Transverse colon (tissue), 4 donors: ENCODE measurements around the gene NT5C1A. TPM values are rescaled to one million over a fixed set of nuclear protein-coding genes. Genes with fewer than 3 reads are reported as not detected.

Source experiments
- DNase-seq: peaks from one replicate; pipeline ENCODE4 v3.0.0-alpha.2; 2019
- H3K27ac ChIP-seq, 4 donors: fragments of 200-600 bp; sonication (generic); 2 replicates each; pipeline ENCODE4 v1.5.1; 2016 to 2018; ENCODE audit warnings: inconsistent platforms in 4 of 4
- H3K27me3 ChIP-seq: fragments of 200-600 bp; sonication (generic); 2 replicates; pipeline ENCODE4 v1.5.1; 2017; ENCODE audit warnings: inconsistent platforms
- H3K36me3 ChIP-seq, 4 donors: fragments of 200-600 bp; sonication (generic); 2 replicates each; pipeline ENCODE4 v1.5.1; 2017 to 2019; ENCODE audit warnings: inconsistent platforms in 4 of 4
- H3K4me1 ChIP-seq, 4 donors: fragments of 200-600 bp; sonication (generic); 2 replicates each; pipeline ENCODE4 v1.5.1; 2017 to 2020; ENCODE audit warnings: inconsistent platforms in 4 of 4
- H3K4me3 ChIP-seq, 4 donors: fragments of 200-600 bp; sonication (generic); 1 replicate in 1 of 4; 2 replicates in 3 of 4; pipeline versions ENCODE4 v1.5.1 to v1.6.1; 2017 to 2019; ENCODE audit warnings: inconsistent platforms in 4 of 4
- H3K9me3 ChIP-seq, 2 donors: fragments of 200-600 bp; sonication (generic); 2 replicates each; pipeline ENCODE4 v1.5.1; 2017 to 2019; ENCODE audit warnings: inconsistent platforms in 2 of 2
- CTCF ChIP-seq, 5 experiments: fragments of 200-600 bp in 3 of 5; fragments of 450-650 bp in 2 of 5; sonication (generic) in 3 of 5; IDR thresholded peaks; 1 replicate in 2 of 5; 2 replicates in 3 of 5; pipeline ENCODE4 v1.5.1; 2016 to 2017; ENCODE audit warnings: antibody characterized with exemption in 5 of 5, inconsistent platforms in 3 of 5, mild to moderate bottlenecking in 2 of 5, moderate library complexity in 1 of 5
- EP300 ChIP-seq: sonication (generic); formaldehyde crosslinking; IDR thresholded peaks from one replicate; pipeline ENCODE4 v1.6.1; 2017; ENCODE audit warnings: antibody characterized with exemption, low read depth
- POLR2A ChIP-seq: fragments of 450-650 bp; IDR thresholded peaks from one replicate; pipeline ENCODE4 v1.6.1; 2016; ENCODE audit warnings: antibody characterized with exemption, mild to moderate bottlenecking, moderate library complexity
- POLR2AphosphoS5 ChIP-seq, 3 donors: sonication (generic); formaldehyde crosslinking; IDR thresholded peaks; one replicate each; pipeline ENCODE4 v1.6.1; 2016; ENCODE audit warnings: antibody characterized with exemption in 3 of 3
- WGBS, 2 donors: methylation state at CpG; one replicate each; pipeline ENCODE4 v1.1.5; 2018; ENCODE audit warnings: low coverage in 1 of 2; 5-methylcytosine and 5-hydroxymethylcytosine counted together
- in situ Hi-C, 4 donors: fragments of 200-750 bp; cut with MboI; loops; one replicate each; pipeline versions ENCODE4 v1.15.0 to v1.15.1; 2017; ENCODE audit warnings: low sequenced_read_pairs in 3 of 4, low pct_ligation_motif_present in 1 of 4, low pct_unique_long_range_greater_than_20kb in 1 of 4
- intact Hi-C: fragments of 100-400 bp; cut with DNase I; formaldehyde crosslinking; loops from one replicate; pipeline ENCODE4 v1.15.1; 2023; ENCODE audit warnings: low total_unique reads
- total RNA-seq, 4 donors: library from RNA; depleted of rRNA; stranded (reverse); fragments of >200 nt; gene quantifications; one replicate each; pipeline ENCODE4 v1.1.0, GENCODE V29; 2016

The NT5C1A gene
- total RNA-seq, 4 donors from 2014 or later: not detected

GRCh38 chr1:39657923-39658485 is 13.9 kb downstream of the NT5C1A start:
- H3K27me3 ChIP-seq: peaks cover 16% of the 10 kb centered on the region
- no peak for TF ChIP-seq EP300
- peak; percentile 52 to 74 (median 66) for TF ChIP-seq CTCF (IDR thresholded peaks at IDR 0.05)
- no peak for TF ChIP-seq POLR2AphosphoS5 (IDR thresholded peaks at IDR 0.05)
- TF ChIP-seq POLR2A: no peak

DNA sequence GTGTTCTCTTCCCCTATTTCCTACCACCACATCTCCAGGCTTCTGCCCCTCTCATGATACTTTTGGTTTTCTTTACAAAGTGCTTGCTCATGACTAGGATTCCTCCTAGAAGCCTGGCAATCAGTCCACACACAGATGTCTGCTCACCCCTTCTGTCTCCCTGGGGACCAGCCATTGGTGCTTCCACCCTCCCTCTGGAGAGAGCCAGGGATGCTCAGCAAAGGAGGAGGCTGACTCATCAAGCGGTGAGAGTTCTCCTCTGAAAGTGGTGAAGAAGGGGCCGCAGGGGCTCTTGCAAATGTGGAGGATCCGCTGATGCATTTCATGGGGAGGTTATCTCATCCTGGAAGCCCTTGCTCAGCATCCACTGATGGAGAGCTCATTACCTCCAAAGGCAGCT is 14.5 kb downstream of the NT5C1A start:
- no peaks in the 10 kb centered on the region for H3K36me3 ChIP-seq
- WGBS, 2 donors: 94% methylated on average over 3 of the region's 3 CpGs; no CpG with 5 or more reads in 1 of the 2 donors
- in situ Hi-C loops: loop anchor here in 2 of 4 donors (5.0 to 10.0 kb wide), 2 partner anchors 53 to 55 kb away; no protein-coding TSS in a partner anchor
- no peak overlapping the region for H3K4me3 ChIP-seq
- intact Hi-C loops: no loop called here
- H3K9me3 ChIP-seq: no peaks in the 10 kb centered on the region
- TF ChIP-seq EP300 (no peak), CTCF (IDR thresholded peaks at IDR 0.05) (no peak), POLR2A (no peak), POLR2AphosphoS5 (IDR thresholded peaks at IDR 0.05) (no peak)
- H3K4me1 ChIP-seq: peaks cover 0 to 3% (median 0%) of the 10 kb centered on the region in 4 donors
- peaks cover 16% of the 10 kb centered on the region for H3K27me3 ChIP-seq
- no peak overlapping the region for H3K27ac ChIP-seq
- no peak for DNase-seq

More at GRCh38 chr1:39657923-39658485, 13.9 kb downstream of the NT5C1A start:
- Histone ChIP-seq H3K27ac (no peak overlapping the region), H3K36me3 (no peaks in the 10 kb centered on the region), H3K4me1 (peaks cover 0 to 3% (median 0%) of the 10 kb centered on the region in 4 donors), H3K9me3 (no peaks in the 10 kb centered on the region), H3K4me3 (no peak overlapping the region)
- peak; percentile 68 for DNase-seq
- 14 to 23% methylated on average over 3 to 6 of the region's 6 CpGs for WGBS, 2 donors
- intact Hi-C loops (no loop called here), in situ Hi-C loops (loop anchor here in 2 of 4 donors (5.0 to 10.0 kb wide), 2 partner anchors 53 to 56 kb away; no protein-coding TSS in a partner anchor)

DNA sequence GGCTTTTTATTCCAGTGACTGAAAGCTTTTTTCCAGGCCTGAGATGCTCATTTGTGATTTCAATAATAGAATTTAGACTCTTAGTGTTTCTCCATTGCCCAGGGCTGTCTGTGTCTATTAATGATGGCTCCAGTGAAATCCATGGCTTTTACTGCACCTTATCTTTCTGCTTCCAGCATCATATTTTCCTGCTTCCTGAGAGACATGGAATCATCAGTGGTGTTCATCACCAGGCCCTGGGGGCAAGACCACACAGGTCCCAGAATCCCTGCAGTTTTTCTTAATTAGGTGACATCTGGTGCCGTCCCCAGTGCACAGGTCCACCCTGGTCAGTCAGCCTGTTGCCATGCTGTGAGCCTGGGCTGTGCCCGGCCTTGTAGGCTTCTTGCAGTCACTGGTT is 15.5 kb downstream of the NT5C1A start:
- no peak for DNase-seq
- no peaks in the 10 kb centered on the region for H3K36me3 ChIP-seq
- WGBS, 2 donors: 60 to 90% methylated on average over 1 to 2 of the region's 2 CpGs
- H3K9me3 ChIP-seq: no peaks in the 10 kb centered on the region
- no peak overlapping the region for H3K27ac ChIP-seq
- in situ Hi-C loops: loop anchor here in 2 of 4 donors (5.0 to 10.0 kb wide), 2 partner anchors 52 to 54 kb away; no protein-coding TSS in a partner anchor
- H3K4me1 ChIP-seq: peaks cover 0 to 3% (median 0%) of the 10 kb centered on the region in 4 donors
- peaks cover 16% of the 10 kb centered on the region for H3K27me3 ChIP-seq
- no peak for TF ChIP-seq POLR2A
- TF ChIP-seq EP300: no peak
- TF ChIP-seq POLR2AphosphoS5 (IDR thresholded peaks at IDR 0.05): no peak
- no peak for TF ChIP-seq CTCF (IDR thresholded peaks at IDR 0.05)
- no peak overlapping the region for H3K4me3 ChIP-seq
- intact Hi-C loops: no loop called here

DNA sequence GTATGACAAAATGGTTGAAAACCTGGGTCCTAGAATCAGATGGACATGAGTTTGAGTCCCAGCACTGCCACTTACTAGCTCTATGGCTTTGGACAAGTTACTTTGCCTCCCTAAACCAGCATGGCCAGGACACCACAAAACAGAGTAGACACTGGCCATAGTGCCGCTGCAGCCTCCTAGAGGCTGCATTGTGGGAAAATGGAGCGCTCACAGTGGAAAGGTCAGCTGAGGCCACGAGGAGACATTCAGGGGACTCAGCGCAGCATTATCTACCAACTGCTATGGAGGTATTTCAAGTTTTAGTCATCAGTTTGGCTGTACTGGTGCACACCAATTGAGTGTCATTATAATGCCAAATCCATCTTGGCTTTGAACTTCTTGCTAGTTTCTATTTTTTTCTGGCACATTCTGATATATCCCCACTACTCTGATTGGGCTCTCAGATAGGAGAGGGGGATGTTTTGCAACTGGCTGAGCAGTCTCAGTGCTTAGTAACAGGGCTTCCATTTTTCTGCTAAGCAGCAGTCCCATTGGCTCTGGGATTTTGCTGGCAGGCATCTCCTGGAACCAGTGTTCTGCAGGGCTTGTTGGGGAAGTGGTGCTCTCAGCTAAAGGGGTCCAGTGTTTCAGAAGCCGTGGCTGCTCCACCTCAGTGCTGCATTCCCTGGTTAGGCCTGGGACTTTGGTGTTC is 16.2 kb downstream of the NT5C1A start:
- in situ Hi-C loops (loop anchor here in 2 of 4 donors (5.0 to 10.0 kb wide), 2 partner anchors 51 to 53 kb away; no protein-coding TSS in a partner anchor), intact Hi-C loops (no loop called here)

More for the DNA sequence above, 16.2 kb downstream of the NT5C1A start:
- DNase-seq: no peak
- 84% methylated on average over 5 of the region's 5 CpGs; no CpG with 5 or more reads in 1 of the 2 donors for WGBS, 2 donors
- Histone ChIP-seq H3K4me3 (no peak overlapping the region), H3K4me1 (peaks cover 0 to 3% (median 0%) of the 10 kb centered on the region in 4 donors), H3K9me3 (no peaks in the 10 kb centered on the region), H3K27ac (no peak overlapping the region), H3K36me3 (no peaks in the 10 kb centered on the region), H3K27me3 (peaks cover 16% of the 10 kb centered on the region)
- TF ChIP-seq POLR2AphosphoS5 (IDR thresholded peaks at IDR 0.05): no peak
- TF ChIP-seq EP300: no peak
- TF ChIP-seq CTCF (IDR thresholded peaks at IDR 0.05): no peak
- no peak for TF ChIP-seq POLR2A
